Measurements from ENCODE around the gene C2orf92.

- TF ChIP-seq, protein P1, sequence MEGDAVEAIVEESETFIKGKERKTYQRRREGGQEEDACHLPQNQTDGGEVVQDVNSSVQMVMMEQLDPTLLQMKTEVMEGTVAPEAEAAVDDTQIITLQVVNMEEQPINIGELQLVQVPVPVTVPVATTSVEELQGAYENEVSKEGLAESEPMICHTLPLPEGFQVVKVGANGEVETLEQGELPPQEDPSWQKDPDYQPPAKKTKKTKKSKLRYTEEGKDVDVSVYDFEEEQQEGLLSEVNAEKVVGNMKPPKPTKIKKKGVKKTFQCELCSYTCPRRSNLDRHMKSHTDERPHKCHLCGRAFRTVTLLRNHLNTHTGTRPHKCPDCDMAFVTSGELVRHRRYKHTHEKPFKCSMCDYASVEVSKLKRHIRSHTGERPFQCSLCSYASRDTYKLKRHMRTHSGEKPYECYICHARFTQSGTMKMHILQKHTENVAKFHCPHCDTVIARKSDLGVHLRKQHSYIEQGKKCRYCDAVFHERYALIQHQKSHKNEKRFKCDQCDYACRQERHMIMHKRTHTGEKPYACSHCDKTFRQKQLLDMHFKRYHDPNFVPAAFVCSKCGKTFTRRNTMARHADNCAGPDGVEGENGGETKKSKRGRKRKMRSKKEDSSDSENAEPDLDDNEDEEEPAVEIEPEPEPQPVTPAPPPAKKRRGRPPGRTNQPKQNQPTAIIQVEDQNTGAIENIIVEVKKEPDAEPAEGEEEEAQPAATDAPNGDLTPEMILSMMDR (IDR thresholded peaks at IDR 0.05): no peak
- no peak for TF ChIP-seq EZH2 (IDR thresholded peaks at IDR 0.05)
Measured at GRCh38 chr2:97671526-97671925, 2.0 kb downstream of the C2orf92 start.

Data from neural progenitor cell (in vitro differentiated cells).